Spleen (tissue), 11 donors: ENCODE data around the gene PRKG1. TPM values are rescaled to one million over a fixed set of nuclear protein-coding genes. Genes with fewer than 3 reads are reported as not detected.

Source experiments
- DNase-seq: peaks from one replicate; pipeline ENCODE4 v3.0.0-alpha.2; 2020
- H3K27ac ChIP-seq, 8 donors: fragments of 200-600 bp; sonication (generic) in 7 of 8; 1 replicate in 4 of 8; 2 replicates in 4 of 8; pipeline versions ENCODE4 v1.5.0 to v1.8.0; 2016 to 2021; ENCODE audit warnings: inconsistent platforms in 4 of 8, mild to moderate bottlenecking in 4 of 8, moderate library complexity in 1 of 8
- H3K27me3 ChIP-seq, 7 donors: fragments of 200-600 bp; sonication (generic) in 6 of 7; replicated peaks in 1 of 7; 1 replicate in 4 of 7; 2 replicates in 3 of 7; pipeline versions ENCODE4 v1.5.0 to v1.8.0; 2016 to 2021; ENCODE audit warnings: inconsistent platforms in 3 of 7, mild to moderate bottlenecking in 1 of 7
- H3K36me3 ChIP-seq, 6 donors: fragments of 200-600 bp; sonication (generic) in 5 of 6; 1 replicate in 4 of 6; 2 replicates in 2 of 6; pipeline versions ENCODE4 v1.5.0 to v1.8.0; 2016 to 2021; ENCODE audit warnings: inconsistent platforms in 2 of 6
- H3K4me1 ChIP-seq, 6 donors: fragments of 200-600 bp; sonication (generic) in 5 of 6; 1 replicate in 3 of 6; 2 replicates in 3 of 6; pipeline versions ENCODE4 v1.5.0 to v1.8.0; 2016 to 2021; ENCODE audit warnings: inconsistent platforms in 3 of 6
- H3K4me3 ChIP-seq, 8 donors: fragments of 200-600 bp; sonication (generic) in 7 of 8; 1 replicate in 4 of 8; 2 replicates in 4 of 8; pipeline versions ENCODE4 v1.5.0 to v1.8.0; 2016 to 2021; ENCODE audit warnings: inconsistent platforms in 4 of 8, mild to moderate bottlenecking in 4 of 8, moderate library complexity in 2 of 8
- H3K9me3 ChIP-seq, 8 donors: fragments of 200-600 bp; sonication (generic) in 7 of 8; 1 replicate in 4 of 8; 2 replicates in 4 of 8; pipeline versions ENCODE4 v1.5.0 to v1.8.0; 2016 to 2021; ENCODE audit warnings: inconsistent platforms in 4 of 8
- POLR2A ChIP-seq, 3 donors: fragments of 450-650 bp; IDR thresholded peaks; one replicate each; pipeline ENCODE4 v1.5.1; 2017; ENCODE audit warnings: antibody characterized with exemption in 3 of 3, mild to moderate bottlenecking in 1 of 3
- POLR2AphosphoS5 ChIP-seq, 3 donors: sonication (generic); formaldehyde crosslinking; IDR thresholded peaks; one replicate each; pipeline ENCODE4 v1.5.1; 2017; ENCODE audit warnings: antibody characterized with exemption in 3 of 3
- WGBS, 5 donors: extraction: QIAGEN DNeasy Blood & Tissue Kit in 3 of 5; methylation state at CpG; one replicate each; pipeline versions ENCODE4 v1.1.5 to v1.1.7; 2013 to 2018; 5-methylcytosine and 5-hydroxymethylcytosine counted together
- intact Hi-C: fragments of 100-400 bp; cut with DNase I; formaldehyde crosslinking; loops from one replicate; pipeline ENCODE4 v1.15.0; 2023; ENCODE audit warnings: low total_unique reads
- polyA plus RNA-seq, 3 donors: library from polyadenylated mRNA; stranded (reverse); fragments of 200-250 nt; gene quantifications; one replicate each; pipeline ENCODE4 v1.2.1, GENCODE V29; 2013
- total RNA-seq, 7 donors: library from RNA; depleted of rRNA in 3 of 7; stranded (reverse); fragments of >200 nt in 3 of 7; fragmentation: NEBNext Ultra II Directional in 4 of 7; extraction: Animal tissue kit (Norgen Biotek cat#: 25700) in 4 of 7; gene quantifications; one replicate each; pipeline versions ENCODE4 v1.1.0 to v1.2.1, GENCODE V29; 2016 to 2021
- TF ChIP-seq, protein P1 (sequence below), 11 experiments: fragments of 200-600 bp in 7 of 11; fragments of 450-650 bp in 4 of 11; sonication (generic) in 4 of 11; IDR thresholded peaks in 8 of 11; conservative IDR thresholded peaks in 3 of 11; 1 replicate in 7 of 11; 2 replicates in 4 of 11; pipeline versions ENCODE4 v1.4.0 to v1.8.0; 2016 to 2021; ENCODE audit warnings: antibody characterized with exemption in 11 of 11, inconsistent platforms in 4 of 11, mild to moderate bottlenecking in 1 of 11
- donor health status: healthy with polysubstance abuse.
- donor health status: DM: no; HTN: no; CAD: no; lungs with moderate emphysema.
- donor health status: DM: no; HTN: no; CAD: no.
- donor health status: Bipolar disorder and iron deficiency.
- donor health status: healthy.
- donor health status: DM: no; HTN: no; CAD: no.
- donor health status: DM: yes; HTN: yes; CAD: no.

PRKG1 gene
- total and polyA plus RNA-seq, 10 donors: 0.65 to 10.5 (median 7.2) TPM

DNA sequence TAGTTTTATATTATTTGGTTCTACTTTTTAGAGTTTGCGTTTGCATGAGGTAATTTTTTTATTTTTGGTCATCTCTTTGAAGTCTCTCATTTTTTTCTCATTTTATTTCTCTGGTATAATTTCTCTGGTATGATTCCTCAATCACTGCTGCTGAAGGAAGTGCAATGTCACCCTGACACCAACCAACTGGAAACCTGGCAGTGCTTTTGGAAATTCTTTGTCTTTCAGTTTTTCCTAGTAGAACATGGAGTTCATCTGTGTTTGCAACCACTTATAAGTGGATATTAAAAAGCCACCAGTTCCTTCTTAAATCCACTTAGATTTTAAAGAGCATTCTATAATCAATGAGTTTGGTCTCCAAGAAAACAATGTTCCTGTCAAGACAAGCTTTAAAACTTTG, 291.8 kb downstream of the PRKG1 start:
- TF ChIP-seq, protein P1, sequence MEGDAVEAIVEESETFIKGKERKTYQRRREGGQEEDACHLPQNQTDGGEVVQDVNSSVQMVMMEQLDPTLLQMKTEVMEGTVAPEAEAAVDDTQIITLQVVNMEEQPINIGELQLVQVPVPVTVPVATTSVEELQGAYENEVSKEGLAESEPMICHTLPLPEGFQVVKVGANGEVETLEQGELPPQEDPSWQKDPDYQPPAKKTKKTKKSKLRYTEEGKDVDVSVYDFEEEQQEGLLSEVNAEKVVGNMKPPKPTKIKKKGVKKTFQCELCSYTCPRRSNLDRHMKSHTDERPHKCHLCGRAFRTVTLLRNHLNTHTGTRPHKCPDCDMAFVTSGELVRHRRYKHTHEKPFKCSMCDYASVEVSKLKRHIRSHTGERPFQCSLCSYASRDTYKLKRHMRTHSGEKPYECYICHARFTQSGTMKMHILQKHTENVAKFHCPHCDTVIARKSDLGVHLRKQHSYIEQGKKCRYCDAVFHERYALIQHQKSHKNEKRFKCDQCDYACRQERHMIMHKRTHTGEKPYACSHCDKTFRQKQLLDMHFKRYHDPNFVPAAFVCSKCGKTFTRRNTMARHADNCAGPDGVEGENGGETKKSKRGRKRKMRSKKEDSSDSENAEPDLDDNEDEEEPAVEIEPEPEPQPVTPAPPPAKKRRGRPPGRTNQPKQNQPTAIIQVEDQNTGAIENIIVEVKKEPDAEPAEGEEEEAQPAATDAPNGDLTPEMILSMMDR (IDR thresholded peaks at IDR 0.05 in 8 of 11, conservative IDR thresholded peaks at IDR 0.05 in 3 of 11): no peak
- TF ChIP-seq POLR2AphosphoS5 (IDR thresholded peaks at IDR 0.05): no peak
- no peak for TF ChIP-seq POLR2A (IDR thresholded peaks at IDR 0.05)
- WGBS, 5 donors: 73 to 94% (median 80%) methylated on average over 1 of the region's 1 CpG
- Histone ChIP-seq H3K4me3 (no peak overlapping the region), H3K9me3 (no peaks in the 10 kb centered on the region), H3K4me1 (no peaks in the 10 kb centered on the region), H3K27me3 (no peaks in the 10 kb centered on the region), H3K27ac (peak overlapping the region in 1 of 8 donors; percentile 27), H3K36me3 (no peaks in the 10 kb centered on the region)
- no peak for DNase-seq
- intact Hi-C loops: no loop called here

DNA sequence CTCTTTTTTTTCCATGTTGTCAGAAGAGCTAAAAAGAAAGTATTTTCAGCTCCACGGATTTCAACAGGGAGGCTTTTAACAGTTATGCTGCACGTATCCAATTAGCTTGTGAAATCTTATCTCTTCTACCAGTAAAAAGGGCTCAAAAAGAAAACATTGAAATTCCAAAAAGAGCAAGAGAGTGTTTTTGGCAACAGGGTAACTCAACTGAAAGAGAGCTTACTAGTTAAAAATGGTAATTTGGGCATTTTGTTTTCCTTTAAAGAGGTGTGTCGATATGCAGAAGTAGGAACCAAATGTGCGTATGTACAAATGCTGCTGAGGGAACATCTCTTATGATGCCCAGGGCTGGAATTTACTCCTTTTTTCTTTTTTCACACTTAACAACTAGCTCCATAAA, 292.8 kb downstream of the PRKG1 start:
- no peaks in the 10 kb centered on the region for H3K36me3 ChIP-seq
- peak overlapping the region in 2 of 8 donors; percentile 1 to 27 for H3K27ac ChIP-seq
- no peak overlapping the region for H3K4me3 ChIP-seq
- WGBS, 5 donors: 62 to 73% (median 65%) methylated on average over 4 of the region's 4 CpGs
- TF ChIP-seq POLR2A (IDR thresholded peaks at IDR 0.05) (no peak), POLR2AphosphoS5 (IDR thresholded peaks at IDR 0.05) (no peak)
- TF ChIP-seq, protein P1 (IDR thresholded peaks at IDR 0.05 in 8 of 11, conservative IDR thresholded peaks at IDR 0.05 in 3 of 11): no peak
- H3K9me3 ChIP-seq: no peaks in the 10 kb centered on the region
- intact Hi-C loops: no loop called here
- no peaks in the 10 kb centered on the region for H3K4me1 ChIP-seq
- no peak for DNase-seq
- H3K27me3 ChIP-seq: no peaks in the 10 kb centered on the region

DNA sequence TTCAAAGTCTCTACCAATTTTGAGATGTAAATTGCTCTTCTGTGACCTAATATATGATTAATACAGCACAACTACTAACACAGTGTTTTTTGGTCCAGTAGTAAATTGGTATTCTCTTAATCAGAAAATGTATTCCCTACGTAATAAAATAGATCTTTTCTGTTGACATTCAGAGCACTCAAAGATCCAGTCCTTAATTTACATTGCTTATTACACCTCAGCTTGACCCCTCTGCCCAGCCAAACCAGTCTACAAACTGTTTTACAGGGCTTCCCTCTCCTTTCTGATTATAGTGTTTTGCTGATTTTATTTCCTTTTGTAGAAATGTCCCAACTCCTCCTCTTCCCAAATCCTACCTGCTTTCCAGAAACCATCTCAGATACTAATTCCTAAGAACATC, 293.4 kb downstream of the PRKG1 start:
- H3K27ac ChIP-seq: peak overlapping the region in 1 of 8 donors; percentile 27
- H3K9me3 ChIP-seq: no peaks in the 10 kb centered on the region
- H3K27me3 ChIP-seq: no peaks in the 10 kb centered on the region
- WGBS, 5 donors: 71 to 93% (median 88%) methylated on average over 1 of the region's 1 CpG
- TF ChIP-seq, protein P1 (IDR thresholded peaks at IDR 0.05 in 8 of 11, conservative IDR thresholded peaks at IDR 0.05 in 3 of 11): no peak
- TF ChIP-seq POLR2AphosphoS5 (IDR thresholded peaks at IDR 0.05) (no peak), POLR2A (IDR thresholded peaks at IDR 0.05) (no peak)
- no peak for DNase-seq
- intact Hi-C loops: no loop called here
- no peak overlapping the region for H3K4me3 ChIP-seq
- H3K4me1 ChIP-seq: no peaks in the 10 kb centered on the region
- H3K36me3 ChIP-seq: no peaks in the 10 kb centered on the region

DNA sequence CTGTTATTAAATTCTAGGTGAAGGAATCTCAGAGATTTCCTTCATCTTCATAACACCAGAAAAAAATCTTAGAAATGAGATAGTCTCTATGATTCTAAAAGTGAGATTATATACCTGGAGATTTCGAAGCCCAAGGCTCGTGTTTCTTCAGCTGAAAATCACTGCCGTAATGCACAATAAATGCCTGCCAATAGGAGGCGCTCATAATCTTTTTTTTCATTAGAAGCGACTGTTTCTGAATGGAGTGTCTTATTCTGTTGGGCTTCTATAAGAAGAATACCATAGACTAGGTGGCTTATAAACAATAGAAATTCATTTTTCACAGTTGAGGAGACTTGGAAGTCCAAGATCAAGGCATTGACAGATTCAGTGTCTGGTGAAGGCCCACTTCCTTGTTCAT, 294.7 kb downstream of the PRKG1 start:
- Histone ChIP-seq H3K27me3 (no peaks in the 10 kb centered on the region), H3K36me3 (no peaks in the 10 kb centered on the region), H3K27ac (no peak overlapping the region), H3K9me3 (no peaks in the 10 kb centered on the region), H3K4me3 (no peak overlapping the region), H3K4me1 (no peaks in the 10 kb centered on the region)
- TF ChIP-seq, protein P1 (IDR thresholded peaks at IDR 0.05 in 8 of 11, conservative IDR thresholded peaks at IDR 0.05 in 3 of 11): no peak
- TF ChIP-seq POLR2A (IDR thresholded peaks at IDR 0.05) (no peak), POLR2AphosphoS5 (IDR thresholded peaks at IDR 0.05) (no peak)
- WGBS, 5 donors: 81 to 89% (median 86%) methylated on average over 5 of the region's 5 CpGs
- intact Hi-C loops: no loop called here
- DNase-seq: no peak
